ENCODE measurements around the gene LSR. TPM values are rescaled to one million over a fixed set of nuclear protein-coding genes. Genes with fewer than 3 reads are reported as not detected.

The LSR gene
- total RNA-seq, 1 donor = 0.54 TPM

- no peak for DNase-seq (ENCODE audit: low read depth)
- TF ChIP-seq CTCF (IDR thresholded peaks at IDR 0.05; ENCODE audit: insufficient read depth, low read length) = no peak
- no peak overlapping the region for H3K4me3 ChIP-seq (ENCODE audit: low read depth, low read length)
Measured at GRCh38 chr19:35294328-35294727, 45.5 kb downstream of the LSR start.

- TF ChIP-seq CTCF (IDR thresholded peaks at IDR 0.05; ENCODE audit: insufficient read depth, low read length) = no peak
- no peak for DNase-seq (ENCODE audit: low read depth)
- H3K4me3 ChIP-seq (ENCODE audit: low read depth, low read length) = no peak overlapping the region
Measured at GRCh38 chr19:35294859-35295791, 46.3 kb downstream of the LSR start.

GRCh38 chr19:35295792-35296462, 47.1 kb downstream of the LSR start:
- TF ChIP-seq CTCF (IDR thresholded peaks at IDR 0.05; ENCODE audit: insufficient read depth, low read length) = no peak

GRCh38 chr19:35296644-35297514, 48.1 kb downstream of the LSR start:
- no peak for TF ChIP-seq CTCF (IDR thresholded peaks at IDR 0.05; ENCODE audit: insufficient read depth, low read length)
- DNase-seq (ENCODE audit: low read depth) = no peak
- H3K4me3 ChIP-seq (ENCODE audit: low read depth, low read length) = no peak overlapping the region

More at GRCh38 chr19:35295792-35296462, 47.1 kb downstream of the LSR start:
- H3K4me3 ChIP-seq (ENCODE audit: low read depth, low read length) = no peak overlapping the region
- DNase-seq (ENCODE audit: low read depth) = no peak

DNA sequence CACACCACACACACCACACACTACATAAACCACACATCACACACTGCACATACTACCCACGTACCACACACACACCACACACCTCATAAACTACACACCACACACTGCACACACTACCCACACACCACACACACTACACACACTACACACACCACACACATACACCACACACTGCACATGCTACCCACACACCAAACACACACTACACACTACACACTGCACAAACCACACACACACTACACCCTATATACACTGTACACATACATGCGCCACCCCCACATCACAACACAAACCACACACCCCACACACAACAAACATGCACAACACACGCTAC, 48.7 kb downstream of the LSR start:
- H3K4me3 ChIP-seq (ENCODE audit: low read depth, low read length) = no peak overlapping the region
- TF ChIP-seq CTCF (IDR thresholded peaks at IDR 0.05; ENCODE audit: insufficient read depth, low read length) = no peak
- DNase-seq (ENCODE audit: low read depth) = no peak

DNA sequence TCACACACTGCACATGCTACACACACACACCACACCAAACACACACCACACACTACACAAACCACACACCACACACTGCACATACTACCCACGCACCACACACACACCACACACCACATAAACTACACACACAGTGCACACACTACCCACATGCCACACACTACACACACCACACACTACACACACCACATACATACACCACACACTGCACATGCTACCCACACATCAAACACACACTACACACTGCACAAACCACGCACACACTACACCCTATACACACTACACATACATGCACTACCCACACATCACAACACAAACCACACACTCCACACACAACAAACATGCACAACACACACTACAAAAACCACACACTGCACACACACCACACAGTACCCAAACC, 49.1 kb downstream of the LSR start:
- no peak for TF ChIP-seq CTCF (IDR thresholded peaks at IDR 0.05; ENCODE audit: insufficient read depth, low read length)
- DNase-seq (ENCODE audit: low read depth) = no peak
- no peak overlapping the region for H3K4me3 ChIP-seq (ENCODE audit: low read depth, low read length)
